H1 (cell line): ENCODE measurements around the gene OR1I1.

Source experiments
- CTCF ChIP-seq, 3 experiments: IDR thresholded peaks; 1 replicate in 2 of 3; 2 replicates in 1 of 3; pipeline versions ENCODE4 v1.5.1 to v1.6.1; 2011; ENCODE audit warnings: low read length in 3 of 3, mild to moderate bottlenecking in 3 of 3, inconsistent platforms in 2 of 3, low read depth in 1 of 3, moderate library complexity in 1 of 3; ENCODE audit not compliant: insufficient read depth in 1 of 3; ENCODE audit errors: control extremely low read depth in 1 of 3
- EP300 ChIP-seq, 2 experiments: IDR thresholded peaks; 1 replicate in 1 of 2; 2 replicates in 1 of 2; pipeline ENCODE4 v1.6.1; 2011 to 2012; ENCODE audit warnings: low read depth in 2 of 2, low read length in 2 of 2, mild to moderate bottlenecking in 2 of 2, borderline replicate concordance in 1 of 2, inconsistent platforms in 1 of 2, moderate library complexity in 1 of 2
- EZH2 ChIP-seq: fragments of 200-600 bp; sonication (generic); IDR thresholded peaks from 2 replicates; pipeline ENCODE4 v1.7.1; 2012; ENCODE audit warnings: low read depth, mild to moderate bottlenecking, moderate library complexity, low read length, inconsistent platforms; ENCODE audit not compliant: severe bottlenecking
- GABPA ChIP-seq: IDR thresholded peaks from 2 replicates; pipeline ENCODE4 v1.6.1; 2011; ENCODE audit warnings: mild to moderate bottlenecking, low read length, moderate library complexity, borderline replicate concordance; ENCODE audit not compliant: insufficient read depth
- JUN ChIP-seq: IDR thresholded peaks from 2 replicates; pipeline ENCODE4 v1.6.1; 2011; ENCODE audit warnings: low read depth, mild to moderate bottlenecking, improper control_type of control experiment, low read length
- POLR2A ChIP-seq, 2 experiments: IDR thresholded peaks; 1 replicate in 1 of 2; 2 replicates in 1 of 2; pipeline ENCODE4 v1.6.1; 2011; ENCODE audit warnings: low read depth in 2 of 2, low read length in 2 of 2, mild to moderate bottlenecking in 2 of 2; ENCODE audit errors: control extremely low read depth in 1 of 2
- RXRA ChIP-seq: IDR thresholded peaks from 2 replicates; pipeline ENCODE4 v1.6.1; 2011; ENCODE audit warnings: low read depth, mild to moderate bottlenecking, low read length, moderate library complexity; ENCODE audit not compliant: insufficient read depth
- SIN3A ChIP-seq, 2 experiments: IDR thresholded peaks in 1 of 2; conservative IDR thresholded peaks in 1 of 2; 2 replicates each; pipeline ENCODE4 v1.6.1; 2011 to 2012; ENCODE audit warnings: low read length in 2 of 2, improper control_type of control experiment in 1 of 2, low read depth in 1 of 2, mild to moderate bottlenecking in 1 of 2
- SP1 ChIP-seq: IDR thresholded peaks from 2 replicates; pipeline ENCODE4 v1.6.1; 2011; ENCODE audit warnings: low read depth, low read length
- SRF ChIP-seq: IDR thresholded peaks from 2 replicates; pipeline ENCODE4 v1.6.1; 2011; ENCODE audit warnings: mild to moderate bottlenecking, low read depth, low read length, moderate library complexity
- TCF12 ChIP-seq: IDR thresholded peaks from 2 replicates; pipeline ENCODE4 v1.6.1; 2011; ENCODE audit warnings: low read depth, mild to moderate bottlenecking, low read length
- TEAD4 ChIP-seq: IDR thresholded peaks from 2 replicates; pipeline ENCODE4 v1.6.1; 2012; ENCODE audit warnings: low read depth, low read length, inconsistent platforms, mixed read lengths
- USF2 ChIP-seq: IDR thresholded peaks from 2 replicates; pipeline ENCODE4 v1.6.1; 2011; ENCODE audit warnings: low read length, improper control_type of control experiment

GRCh38 chr19:15123900-15124299 lies 41.9 kb downstream of the OR1I1 start:
- no peak for TF ChIP-seq CTCF (IDR thresholded peaks at IDR 0.05; ENCODE audit: control extremely low read depth in 1 of 3, insufficient read depth in 1 of 3, low read depth in 1 of 3, low read length in 3 of 3)
- TF ChIP-seq TCF12 = no peak
- no peak for TF ChIP-seq EP300 (IDR thresholded peaks at IDR 0.05; ENCODE audit: borderline replicate concordance in 1 of 2, low read depth in 2 of 2, low read length in 2 of 2)
- TF ChIP-seq SRF = no peak
- TF ChIP-seq JUN = no peak
- TF ChIP-seq RXRA = no peak
- TF ChIP-seq GABPA = no peak
- no peak for TF ChIP-seq SP1
- TF ChIP-seq POLR2A (IDR thresholded peaks at IDR 0.05; ENCODE audit: control extremely low read depth in 1 of 2, low read depth in 2 of 2, low read length in 2 of 2) = no peak
- no peak for TF ChIP-seq EZH2
- no peak for TF ChIP-seq TEAD4
- TF ChIP-seq SIN3A (conservative IDR thresholded peaks at IDR 0.05 in 1 of 2, IDR thresholded peaks at IDR 0.05 in 1 of 2; ENCODE audit: low read depth in 1 of 2, low read length in 2 of 2) = no peak
- no peak for TF ChIP-seq USF2
